ENCODE measurements around the gene CILP2. TPM values are rescaled to one million over a fixed set of nuclear protein-coding genes. Genes with fewer than 3 reads are reported as not detected.

The CILP2 gene
- total and polyA plus RNA-seq, 2 of the 4 experiments (the other 2 are of a cell fraction), result 0.18 to 0.87 TPM

DNA sequence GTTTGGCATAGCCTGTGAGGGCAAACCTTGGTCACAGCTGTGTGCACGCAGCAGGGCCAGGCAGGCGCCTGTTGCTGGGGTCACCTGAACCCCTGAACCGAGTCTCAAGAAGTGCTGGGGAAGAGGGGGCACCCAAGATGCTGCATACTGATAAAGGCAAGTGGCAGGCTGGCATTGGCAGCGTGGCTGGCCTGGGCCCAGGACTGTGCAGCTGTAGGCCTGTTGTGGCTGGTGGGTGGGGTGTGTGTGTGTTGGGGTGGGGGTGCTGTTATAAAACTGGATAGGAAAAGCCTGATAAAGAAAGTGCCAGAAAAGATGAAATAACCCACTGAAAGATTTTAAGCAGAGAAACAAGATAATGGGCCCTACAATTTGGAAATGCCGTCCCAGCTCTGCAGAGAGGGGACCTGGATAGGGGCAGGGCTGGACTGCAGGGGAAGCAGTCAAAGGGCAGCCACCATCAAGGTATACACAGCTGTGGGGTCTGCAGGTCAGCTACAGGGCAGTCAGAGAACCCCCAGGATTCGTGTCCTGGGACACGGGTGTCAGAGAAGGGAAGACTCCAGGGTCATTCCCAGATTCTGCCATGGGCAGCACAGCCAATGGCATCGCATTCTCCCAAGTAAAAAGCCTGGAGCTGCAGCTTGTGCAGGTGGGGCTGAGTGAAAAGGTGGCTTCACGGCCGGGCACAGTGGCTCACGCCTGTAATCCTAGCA is 33.2 kb downstream of the CILP2 start:
- Histone ChIP-seq H2BK15ac (ENCODE audit: low read depth, low read length) (no peak overlapping the region), H3K9me1 (ENCODE audit: insufficient read depth, low read length) (no peaks in the 10 kb centered on the region), H3K27me3 (ENCODE audit: control insufficient read depth, insufficient read depth, low read length) (no peaks in the 10 kb centered on the region), H3K9ac (ENCODE audit: low read depth, low read length) (no peak overlapping the region), H4K5ac (ENCODE audit: low read depth, low read length) (no peak overlapping the region), H4K91ac (ENCODE audit: insufficient read depth, low read depth, low read length) (no peak overlapping the region), H3K9me3 (ENCODE audit: control insufficient read depth, insufficient read depth, low read length) (no peaks in the 10 kb centered on the region), H3K79me1 (ENCODE audit: low read depth in 1 of 2, low read length in 2 of 2) (no peaks in the 10 kb centered on the region), H4K8ac (ENCODE audit: low read depth in 2 of 2, low read length in 2 of 2) (no peak overlapping the region), H3K36me3 (ENCODE audit: control insufficient read depth, insufficient read depth, low read length) (peaks cover 2% of the 10 kb centered on the region; the same call in 1 of the 2 replicates), H2BK20ac (ENCODE audit: low read depth, low read length) (no peak overlapping the region), H2AK9ac (replicated peaks; ENCODE audit: low read depth, low read length, poor library complexity) (no peak overlapping the region), H2AK5ac (ENCODE audit: low read depth, low read length) (no peak overlapping the region), H2BK5ac (ENCODE audit: low read depth, low read length, poor library complexity, severe bottlenecking) (no peak overlapping the region), H3K18ac (ENCODE audit: low read depth, low read length) (no peak overlapping the region), H3K4me1 (ENCODE audit: control insufficient read depth, insufficient read depth, low read length) (0 out of 2 replicates have a peak, but pooled peaks cover 2% of the 10 kb centered on the region), H4K20me1 (ENCODE audit: insufficient read depth, low read length) (no peaks in the 10 kb centered on the region; the same call in 1 of the 2 replicates), H3K4me2 (ENCODE audit: low read depth, low read length) (no peak overlapping the region), H2AFZ (replicated peaks; ENCODE audit: low read length, poor library complexity) (no peak overlapping the region), H2BK120ac (ENCODE audit: low read depth, low read length) (no peak overlapping the region), H3K56ac (ENCODE audit: extremely low read depth, insufficient read depth, low read length) (no peak overlapping the region), H3K4ac (ENCODE audit: low read depth, low read length) (no peak overlapping the region), H3K23ac (ENCODE audit: low read depth, low read length) (no peak overlapping the region), H3K27ac (ENCODE audit: insufficient read depth, low read length) (no peak overlapping the region), H3K14ac (replicated peaks; ENCODE audit: low read depth, low read length) (no peak overlapping the region), H3K4me3 (ENCODE audit: insufficient read depth, low read depth, low read length) (no peak overlapping the region)
- WGBS, 2 experiments (ENCODE audit: extremely low coverage in 2 of 2, insufficient read length in 1 of 2), result 96% methylated on average over 8 of the region's 11 CpGs; no CpG with 5 or more reads in 1 of the 2 experiments
- DNase-seq (no peak), ATAC-seq (ENCODE audit: low read depth) (no peak)
- no peak for TF ChIP-seq NFE2L2 (IDR thresholded peaks at IDR 0.05; ENCODE audit: low read depth, low read length)
- TF ChIP-seq, protein P1, sequence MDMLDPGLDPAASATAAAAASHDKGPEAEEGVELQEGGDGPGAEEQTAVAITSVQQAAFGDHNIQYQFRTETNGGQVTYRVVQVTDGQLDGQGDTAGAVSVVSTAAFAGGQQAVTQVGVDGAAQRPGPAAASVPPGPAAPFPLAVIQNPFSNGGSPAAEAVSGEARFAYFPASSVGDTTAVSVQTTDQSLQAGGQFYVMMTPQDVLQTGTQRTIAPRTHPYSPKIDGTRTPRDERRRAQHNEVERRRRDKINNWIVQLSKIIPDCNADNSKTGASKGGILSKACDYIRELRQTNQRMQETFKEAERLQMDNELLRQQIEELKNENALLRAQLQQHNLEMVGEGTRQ (IDR thresholded peaks at IDR 0.05; ENCODE audit: low read depth, low read length), result no peak
- no peak for TF ChIP-seq CHD1 (IDR thresholded peaks at IDR 0.05; ENCODE audit: low read depth, low read length)
- no peak for TF ChIP-seq MAFK (IDR thresholded peaks at IDR 0.05; ENCODE audit: low read depth, low read length)
- TF ChIP-seq MXI1 (IDR thresholded peaks at IDR 0.05; ENCODE audit: borderline replicate concordance, low read depth, low read length), result no peak
- no peak for TF ChIP-seq RCOR1 (IDR thresholded peaks at IDR 0.05; ENCODE audit: insufficient replicate concordance, low read length)
- TF ChIP-seq BHLHE40 (IDR thresholded peaks at IDR 0.05; ENCODE audit: low read depth, low read length), result no peak
- TF ChIP-seq RAD21 (IDR thresholded peaks at IDR 0.05; ENCODE audit: low read length), result no peak
- ChIA-PET POLR2A (ENCODE audit: unreplicated experiment) (no interaction called here), CTCF (no interaction called here)
- in situ Hi-C loops (cut with MboI; ENCODE audit: low sequenced_read_pairs) (no loop called here), dilution Hi-C loops (cut with HindIII; ENCODE audit: low sequenced_read_pairs, unreplicated experiment) (no loop called here), intact Hi-C loops (cut with micrococcal nuclease) (no loop called here)
- no TSS peak for BruUV-seq (replicated peaks)

All from IMR-90 (cell line).